Measurements from ENCODE around the gene LMTK3. TPM values are rescaled to one million over a fixed set of nuclear protein-coding genes. Genes with fewer than 3 reads are reported as not detected.

The LMTK3 gene
- total and polyA plus RNA-seq, 2 experiments from 2014 or later = 0.22 TPM; not detected in 1

DNA sequence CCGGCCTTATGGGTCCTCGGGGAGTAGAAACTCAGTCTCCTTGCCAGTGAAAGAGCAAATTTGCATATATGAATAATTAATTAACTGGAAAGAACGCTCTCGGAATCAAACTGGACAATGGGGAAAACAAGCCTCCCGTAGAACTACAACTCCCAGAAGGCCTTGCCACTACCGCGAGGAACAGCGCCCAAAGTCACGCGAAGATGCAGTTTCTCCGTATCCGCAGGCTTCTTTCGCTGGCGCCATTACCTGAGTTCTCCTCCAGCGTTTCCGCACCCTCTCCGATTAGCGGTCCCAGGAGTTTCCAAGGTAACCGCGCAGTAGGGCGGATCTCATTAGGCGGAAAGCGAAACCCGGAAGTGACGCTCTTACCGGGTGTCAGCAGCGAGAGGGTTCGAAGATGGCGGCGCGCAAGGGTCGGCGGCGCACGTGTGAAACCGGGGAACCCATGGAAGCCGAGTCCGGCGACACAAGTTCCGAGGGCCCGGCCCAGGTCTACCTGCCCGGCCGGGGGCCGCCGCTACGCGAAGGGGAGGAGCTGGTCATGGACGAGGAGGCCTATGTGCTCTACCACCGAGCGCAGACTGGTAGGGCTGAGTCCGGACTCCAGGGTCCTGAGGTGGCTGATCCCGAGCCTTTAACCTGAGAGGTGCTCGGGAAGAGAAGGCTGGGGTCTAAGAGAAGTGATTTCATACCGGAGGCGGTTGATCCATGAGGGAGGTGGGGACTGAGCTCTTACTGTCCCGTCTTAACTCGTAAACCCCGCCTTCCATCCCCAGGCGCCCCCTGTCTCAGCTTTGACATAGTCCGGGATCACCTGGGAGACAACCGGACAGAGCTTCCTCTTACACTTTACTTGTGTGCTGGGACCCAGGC, 65.8 kb downstream of the LMTK3 start, which contains the start of gene GRWD1:
Gene GRWD1 (plus strand): TSS at position 378 of the 876 bp plus-strand sequence. CDS start 23 bp downstream, at position 401.
- Histone ChIP-seq H3K36me3 (ENCODE audit: low read depth) (peaks cover 15% of the 10 kb centered on the region), H3K4me3 (peak within 1 kb of the TSS; percentile 95), H3F3A (ENCODE audit: insufficient read depth) (peaks cover 17% of the 10 kb centered on the region), H3K9ac (peak within 1 kb of the TSS; percentile 92), H4K20me1 (ENCODE audit: insufficient read depth) (no peaks in the 10 kb centered on the region), H3K27me3 (replicated peaks; ENCODE audit: insufficient read depth) (no peaks in the 10 kb centered on the region), H3K79me2 (ENCODE audit: insufficient read depth) (peaks cover 30% of the 10 kb centered on the region), H3K9me2 (ENCODE audit: insufficient read depth) (no peaks in the 10 kb centered on the region), H3K27ac (peak within 1 kb of the TSS; percentile 81), H3K4me1 (ENCODE audit: insufficient read depth) (no peaks in the 10 kb centered on the region), H3K4me2 (ENCODE audit: unreplicated experiment) (peak within 1 kb of the TSS; percentile 84), H3K9me3 (ENCODE audit: low read depth) (no peaks in the 10 kb centered on the region), H2AFZ (peak within 1 kb of the TSS; percentile 80)
- in situ Hi-C loops (cut with MboI) = no loop called here
- 1% methylated on average over 61 of the region's 61 CpGs for WGBS, 2 experiments (ENCODE audit: low coverage in 1 of 2, low lambda C conversion rate in 2 of 2, missing lambda C conversion rate in 2 of 2)
- TF ChIP-seq EZH2phosphoT487 (IDR thresholded peaks at IDR 0.05; ENCODE audit: insufficient read depth, low read depth) (no peak), EZH2 (IDR thresholded peaks at IDR 0.05; ENCODE audit: insufficient read depth, poor library complexity, severe bottlenecking) (no peak)
- DNase-seq = peak; percentile 97

DNA sequence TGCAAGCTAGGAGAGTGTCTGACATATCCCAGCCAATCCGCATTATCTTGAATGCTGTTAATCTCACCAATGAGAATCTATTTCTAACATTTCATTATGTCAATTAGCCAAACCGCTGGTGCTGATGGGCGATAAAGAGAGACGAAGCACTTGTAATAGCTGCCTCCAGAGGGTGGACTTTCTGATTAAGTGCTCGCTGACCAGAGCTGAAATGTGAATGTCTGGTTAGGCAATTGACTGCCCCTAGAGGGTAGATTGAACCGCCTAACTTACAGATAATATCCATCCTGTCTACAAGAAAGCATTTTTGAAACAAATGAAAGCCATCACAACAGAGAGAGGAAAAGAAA, 66.4 kb downstream of the LMTK3 start:
- TF ChIP-seq EZH2 (IDR thresholded peaks at IDR 0.05; ENCODE audit: insufficient read depth, poor library complexity, severe bottlenecking) (no peak), EZH2phosphoT487 (IDR thresholded peaks at IDR 0.05; ENCODE audit: insufficient read depth, low read depth) (0 out of 2 replicates have a peak, but pooled peaks have one; percentile 35)
- WGBS, 2 experiments (ENCODE audit: low coverage in 1 of 2, low lambda C conversion rate in 2 of 2, missing lambda C conversion rate in 2 of 2) = 0 to 1% methylated on average over 6 of the region's 6 CpGs
- peaks cover 15% of the 10 kb centered on the region for H3K36me3 ChIP-seq (ENCODE audit: low read depth)
- DNase-seq = peak; percentile 97
- H3K27ac ChIP-seq = peak overlapping the region; percentile 81
- no peaks in the 10 kb centered on the region for H4K20me1 ChIP-seq (ENCODE audit: insufficient read depth)
- peak overlapping the region; percentile 80 for H2AFZ ChIP-seq
- no peaks in the 10 kb centered on the region for H3K4me1 ChIP-seq (ENCODE audit: insufficient read depth)
- H3F3A ChIP-seq (ENCODE audit: insufficient read depth) = peaks cover 17% of the 10 kb centered on the region
- H3K9me2 ChIP-seq (ENCODE audit: insufficient read depth) = no peaks in the 10 kb centered on the region
- H3K9ac ChIP-seq = peak overlapping the region; percentile 92
- H3K4me3 ChIP-seq = peak overlapping the region; percentile 95
- no peaks in the 10 kb centered on the region for H3K27me3 ChIP-seq (replicated peaks; ENCODE audit: insufficient read depth)
- in situ Hi-C loops (cut with MboI) = no loop called here
- H3K9me3 ChIP-seq (ENCODE audit: low read depth) = no peaks in the 10 kb centered on the region
- H3K79me2 ChIP-seq (ENCODE audit: insufficient read depth) = peaks cover 30% of the 10 kb centered on the region
- H3K4me2 ChIP-seq (ENCODE audit: unreplicated experiment) = peak overlapping the region; percentile 84

DNA sequence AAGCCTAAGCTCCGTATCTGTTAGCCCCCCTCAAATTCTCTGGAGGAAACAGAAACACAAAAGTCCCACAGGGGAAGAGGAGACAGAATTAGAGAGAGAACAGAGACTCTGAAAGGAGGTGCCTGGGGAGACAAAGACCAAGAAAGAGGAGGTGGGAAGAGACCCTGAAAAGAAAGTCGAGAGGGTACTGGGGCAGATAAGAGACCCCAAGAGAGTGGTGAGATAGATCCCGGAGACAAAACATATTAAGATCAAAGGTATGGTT, 66.8 kb downstream of the LMTK3 start:
- H3K4me1 ChIP-seq (ENCODE audit: insufficient read depth) = no peaks in the 10 kb centered on the region
- H3K27me3 ChIP-seq (replicated peaks; ENCODE audit: insufficient read depth) = no peaks in the 10 kb centered on the region
- H3K9ac ChIP-seq = peak overlapping the region; percentile 92
- peaks cover 30% of the 10 kb centered on the region for H3K79me2 ChIP-seq (ENCODE audit: insufficient read depth)
- H3K4me3 ChIP-seq = peak overlapping the region; percentile 95
- peaks cover 17% of the 10 kb centered on the region for H3F3A ChIP-seq (ENCODE audit: insufficient read depth)
- no peaks in the 10 kb centered on the region for H4K20me1 ChIP-seq (ENCODE audit: insufficient read depth)
- TF ChIP-seq EZH2phosphoT487 (IDR thresholded peaks at IDR 0.05; ENCODE audit: insufficient read depth, low read depth) (no peak), EZH2 (IDR thresholded peaks at IDR 0.05; ENCODE audit: insufficient read depth, poor library complexity, severe bottlenecking) (no peak)
- no peaks in the 10 kb centered on the region for H3K9me3 ChIP-seq (ENCODE audit: low read depth)
- H3K4me2 ChIP-seq (ENCODE audit: unreplicated experiment) = peak overlapping the region; percentile 84
- H3K27ac ChIP-seq = peak overlapping the region; percentile 19
- in situ Hi-C loops (cut with MboI) = no loop called here
- 0 to 1% methylated on average over 3 of the region's 3 CpGs for WGBS, 2 experiments (ENCODE audit: low coverage in 1 of 2, low lambda C conversion rate in 2 of 2, missing lambda C conversion rate in 2 of 2)
- DNase-seq = peak; percentile 42
- H2AFZ ChIP-seq = peak overlapping the region; percentile 80
- H3K36me3 ChIP-seq (ENCODE audit: low read depth) = peaks cover 15% of the 10 kb centered on the region
- H3K9me2 ChIP-seq (ENCODE audit: insufficient read depth) = no peaks in the 10 kb centered on the region

DNA sequence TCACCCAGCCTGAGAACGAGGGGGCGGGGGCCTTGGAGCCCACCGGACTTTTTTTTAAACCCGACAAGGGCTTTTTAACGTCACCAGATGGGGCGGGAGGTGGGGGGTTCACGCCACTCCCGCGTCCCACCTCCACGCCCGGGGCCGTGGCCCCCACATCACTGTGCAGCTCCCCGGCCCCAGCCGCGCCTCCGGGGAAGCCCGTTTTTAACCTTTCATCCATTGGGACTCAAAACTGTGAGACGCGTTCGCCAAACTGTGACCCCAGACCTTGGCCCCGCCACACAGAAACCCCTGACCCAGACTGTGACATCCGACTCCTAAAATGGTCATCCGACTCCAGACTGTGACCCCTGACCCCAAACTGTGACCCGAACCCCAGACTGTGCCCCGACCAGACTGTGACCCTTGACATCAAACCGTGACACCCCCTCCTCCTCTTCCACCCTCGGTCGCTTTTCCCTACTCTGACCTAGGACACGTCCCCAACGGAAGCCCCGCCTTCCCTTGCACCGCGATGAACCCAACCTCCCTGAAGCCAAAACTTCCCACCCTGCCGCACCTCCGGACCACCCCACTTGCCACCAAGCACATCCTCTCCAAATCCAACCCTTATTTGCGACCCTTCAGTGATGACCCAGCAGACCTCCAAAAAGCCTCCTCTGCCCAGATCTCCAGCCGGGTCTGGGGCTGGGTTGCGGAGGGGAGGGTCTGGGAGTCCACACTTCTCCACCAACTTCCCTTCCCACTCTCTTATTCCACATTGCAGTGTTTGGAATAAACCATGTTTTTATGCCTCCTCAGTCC, 67.3 kb downstream of the LMTK3 start:
- H3F3A ChIP-seq (ENCODE audit: insufficient read depth) = peaks cover 17% of the 10 kb centered on the region
- peaks cover 30% of the 10 kb centered on the region for H3K79me2 ChIP-seq (ENCODE audit: insufficient read depth)
- 9% methylated on average over 29 to 38 of the region's 38 CpGs for whole genome bisulfite sequencing, 2 experiments (ENCODE audit: low coverage in 1 of 2, low lambda C conversion rate in 2 of 2, missing lambda C conversion rate in 2 of 2)
- no peak for TF ChIP-seq EZH2phosphoT487 (IDR thresholded peaks at IDR 0.05; ENCODE audit: insufficient read depth, low read depth)
- no peak for TF ChIP-seq EZH2 (IDR thresholded peaks at IDR 0.05; ENCODE audit: insufficient read depth, poor library complexity, severe bottlenecking)
- no peak for DNase-seq
- peak overlapping the region; percentile 19 for H3K27ac ChIP-seq
- peaks cover 15% of the 10 kb centered on the region for H3K36me3 ChIP-seq (ENCODE audit: low read depth)
- H3K9ac ChIP-seq = peak overlapping the region; percentile 92
- peak overlapping the region; percentile 80 for H2AFZ ChIP-seq
- no peaks in the 10 kb centered on the region for H3K27me3 ChIP-seq (replicated peaks; ENCODE audit: insufficient read depth)
- H3K4me2 ChIP-seq (ENCODE audit: unreplicated experiment) = peak overlapping the region; percentile 84
- H4K20me1 ChIP-seq (ENCODE audit: insufficient read depth) = no peaks in the 10 kb centered on the region
- peak overlapping the region; percentile 95 for H3K4me3 ChIP-seq
- H3K4me1 ChIP-seq (ENCODE audit: insufficient read depth) = no peaks in the 10 kb centered on the region
- H3K9me3 ChIP-seq (ENCODE audit: low read depth) = no peaks in the 10 kb centered on the region
- in situ Hi-C loops (cut with MboI) = no loop called here
- no peaks in the 10 kb centered on the region for H3K9me2 ChIP-seq (ENCODE audit: insufficient read depth)

All from GM23248 (cell line).